Adrenal gland (tissue), 12 donors: ENCODE measurements around the gene PCDH20. TPM values are rescaled to one million over a fixed set of nuclear protein-coding genes. Genes with fewer than 3 reads are reported as not detected.
"Not testable (repeated sequence)": the region's sequence is repeated elsewhere in the genome, so short reads cannot be mapped to it uniquely, and the experiment has no call there.

Experiments
- DNase-seq, 7 donors: peaks; one replicate each; pipeline ENCODE4 v3.0.0-alpha.2; 2019 to 2020
- H3K27ac ChIP-seq, 5 donors: fragments of 200-600 bp; sonication (generic) in 4 of 5; 1 replicate in 3 of 5; 2 replicates in 2 of 5; pipeline versions ENCODE4 v1.5.1 to v1.8.0; 2016 to 2020; ENCODE audit warnings: mild to moderate bottlenecking in 1 of 5
- H3K27me3 ChIP-seq: fragments of 200-600 bp; 2 replicates; pipeline ENCODE4 v1.8.0; 2021
- H3K36me3 ChIP-seq, 2 donors: fragments of 200-600 bp; replicated peaks in 1 of 2; 1 replicate in 1 of 2; 2 replicates in 1 of 2; pipeline versions ENCODE4 v1.5.1 to v1.8.0; 2018 to 2022
- H3K4me1 ChIP-seq, 2 donors: fragments of 200-600 bp; replicated peaks in 1 of 2; 1 replicate in 1 of 2; 2 replicates in 1 of 2; pipeline versions ENCODE4 v1.5.1 to v1.8.0; 2018 to 2021
- H3K4me3 ChIP-seq, 4 donors: fragments of 200-600 bp; sonication (generic) in 3 of 4; one replicate each; pipeline ENCODE4 v1.5.1; 2016 to 2018
- H3K9me3 ChIP-seq, 3 donors: fragments of 200-600 bp; sonication (generic) in 1 of 3; replicated peaks in 1 of 3; 1 replicate in 2 of 3; 2 replicates in 1 of 3; pipeline versions ENCODE4 v1.5.1 to v1.8.0; 2016 to 2021
- CTCF ChIP-seq, 6 experiments: fragments of 450-650 bp in 4 of 6; fragments of 200-600 bp in 2 of 6; sonication (generic) in 1 of 6; IDR thresholded peaks; 1 replicate in 5 of 6; 2 replicates in 1 of 6; pipeline versions ENCODE4 v1.5.1 to v1.8.0; 2016 to 2021; ENCODE audit warnings: antibody characterized with exemption in 6 of 6, mild to moderate bottlenecking in 2 of 6, moderate library complexity in 1 of 6
- POLR2A ChIP-seq, 2 donors: fragments of 450-650 bp; IDR thresholded peaks; one replicate each; pipeline ENCODE4 v1.6.1; 2017; ENCODE audit warnings: antibody characterized with exemption in 2 of 2, mild to moderate bottlenecking in 2 of 2, moderate library complexity in 1 of 2
- WGBS, 4 donors: extraction: QIAGEN DNeasy Blood & Tissue Kit in 2 of 4; methylation state at CpG; one replicate each; pipeline versions ENCODE4 v1.1.5 to v1.1.7; 2013 to 2017; 5-methylcytosine and 5-hydroxymethylcytosine counted together
- intact Hi-C, 2 donors: fragments of 100-400 bp; cut with DNase I; formaldehyde crosslinking; loops; one replicate each; pipeline versions ENCODE4 v1.14.1 to v1.15.0; 2022 to 2023
- polyA plus RNA-seq, 3 donors: library from polyadenylated mRNA; stranded (reverse); fragments of 200-250 nt in 2 of 3; fragments of 350-450 nt in 1 of 3; fragmentation: Illumina TruSeq in 1 of 3; extraction: RNeasy Lipid Tissue Mini Kit (QIAGEN cat#74804) in 1 of 3; gene quantifications; one replicate each; pipeline ENCODE4 v1.2.3, GENCODE V29; 2013 to 2014
- total RNA-seq, 9 donors: library from RNA; depleted of rRNA in 4 of 9; stranded (reverse); fragments of >200 nt in 4 of 9; fragments of 120-200 nt in 1 of 9; fragmentation: NEBNext Ultra II Directional in 1 of 9; extraction: Animal tissue kit (Norgen Biotek cat#: 25700) in 1 of 9; gene quantifications; one replicate each; pipeline versions ENCODE4 v1.1.0 to v1.2.4, GENCODE V29; 2013 to 2023
- donor health status: healthy with polysubstance abuse.
- donor health status: Bipolar disorder and iron deficiency.
- donor health status: DM: yes; HTN: yes; CAD: no.
- donor health status: DM: no; HTN: no; CAD: no.
- donor health status: DM: no; HTN: no; CAD: no.
- donor health status: DM: yes; HTN: yes; CAD: no.

Gene PCDH20
- total and polyA plus RNA-seq, 12 donors, result 0.04 to 2.3 (median 0.44) TPM; not detected in 1

- WGBS, 4 donors, result 62 to 82% (median 73%) methylated on average over 2 of the region's 2 CpGs
- no peak for TF ChIP-seq CTCF (IDR thresholded peaks at IDR 0.05)
- TF ChIP-seq POLR2A (IDR thresholded peaks at IDR 0.05), result no peak
- DNase-seq, result no peak
- Histone ChIP-seq H3K4me1 (no peaks in the 10 kb centered on the region), H3K27me3 (no peaks in the 10 kb centered on the region), H3K4me3 (no peak overlapping the region), H3K27ac (no peak overlapping the region), H3K36me3 (no peaks in the 10 kb centered on the region), H3K9me3 (no peaks in the 10 kb centered on the region)
- intact Hi-C loops, result no loop called here
These were observed 32.5 kb downstream of the PCDH20 start for GRCh38 chr13:61383111-61383510.

- Histone ChIP-seq H3K27ac (no peak overlapping the region), H3K36me3 (no peaks in the 10 kb centered on the region), H3K4me3 (no peak overlapping the region), H3K27me3 (no peaks in the 10 kb centered on the region), H3K4me1 (no peaks in the 10 kb centered on the region), H3K9me3 (peaks cover 0 to 5% (median 0%) of the 10 kb centered on the region in 3 donors)
- WGBS, 4 donors, result 45 to 60% (median 53%) methylated on average over 3 of the region's 3 CpGs
- DNase-seq, result no peak
- intact Hi-C loops, result no loop called here
- TF ChIP-seq CTCF (IDR thresholded peaks at IDR 0.05) (no peak), POLR2A (IDR thresholded peaks at IDR 0.05) (no peak)
These were observed 45.1 kb downstream of the PCDH20 start for GRCh38 chr13:61370520-61370919.

DNA sequence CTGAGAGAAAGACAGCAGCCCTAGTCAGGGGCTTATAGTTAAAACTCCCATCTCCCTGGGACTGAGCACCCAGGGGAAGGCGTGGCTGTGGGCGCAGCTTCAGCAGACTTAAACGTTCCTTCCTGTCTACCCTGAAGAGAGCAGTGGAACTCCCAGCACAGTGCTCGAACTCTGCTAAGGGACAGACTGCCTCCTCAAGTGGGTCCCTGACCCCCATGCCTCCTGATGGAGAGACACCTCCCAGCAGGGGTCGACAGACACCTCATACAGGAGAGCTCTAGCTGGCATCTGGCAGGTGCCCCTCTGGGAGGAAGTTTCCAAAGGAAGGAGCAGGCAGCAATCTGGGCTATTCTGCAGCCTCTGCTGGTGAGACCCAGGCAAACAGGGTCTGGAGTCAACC lies 51.0 kb downstream of the PCDH20 start:
- DNase-seq, intact Hi-C loops, H3K4me3 ChIP-seq, H3K27me3 ChIP-seq, H3K4me1 ChIP-seq, H3K9me3 ChIP-seq, H3K36me3 ChIP-seq, H3K27ac ChIP-seq: not testable (repeated sequence)
- WGBS, 4 donors, result 61 to 89% (median 74%) methylated on average over 3 to 5 of the region's 5 CpGs; no CpG with 5 or more reads in 1 of the 4 donors

DNA sequence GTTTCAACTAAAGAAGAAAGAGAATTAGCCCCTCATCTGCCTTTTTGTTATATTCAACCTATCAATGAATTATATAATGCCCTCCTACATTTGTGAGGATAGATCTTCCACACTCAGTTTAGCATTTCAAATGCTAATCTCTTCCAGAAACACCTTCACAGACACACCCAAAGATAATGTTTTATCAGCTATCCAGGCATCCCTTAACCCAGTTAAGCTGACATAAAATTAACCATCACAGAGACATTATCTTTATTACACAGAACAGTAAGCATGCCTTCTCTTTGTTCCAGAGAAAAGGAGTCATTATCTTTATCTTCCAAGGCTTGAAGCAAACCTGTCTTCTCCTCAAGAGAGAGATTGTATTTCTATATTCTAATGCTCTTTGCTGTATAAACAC lies 53.1 kb downstream of the PCDH20 start:
- no peak for DNase-seq
- Histone ChIP-seq H3K9me3 (no peaks in the 10 kb centered on the region), H3K4me1 (no peaks in the 10 kb centered on the region), H3K4me3 (no peak overlapping the region), H3K27ac (no peak overlapping the region), H3K27me3 (no peaks in the 10 kb centered on the region), H3K36me3 (no peaks in the 10 kb centered on the region)
- TF ChIP-seq POLR2A (IDR thresholded peaks at IDR 0.05) (no peak), CTCF (IDR thresholded peaks at IDR 0.05) (no peak)
- intact Hi-C loops, result no loop called here
